Breast epithelium (tissue), 3 donors: ENCODE measurements around the gene PPTC7.

Experiments
- CTCF ChIP-seq, 3 donors: fragments of 450-650 bp; IDR thresholded peaks; one replicate each; pipeline ENCODE4 v1.5.1; 2016 to 2017; ENCODE audit warnings: antibody characterized with exemption in 3 of 3, mild to moderate bottlenecking in 3 of 3, moderate library complexity in 3 of 3
- POLR2A ChIP-seq: fragments of 450-650 bp; IDR thresholded peaks from one replicate; pipeline ENCODE4 v1.6.1; 2016; ENCODE audit warnings: antibody characterized with exemption, mild to moderate bottlenecking, moderate library complexity
- POLR2AphosphoS5 ChIP-seq, 3 donors: sonication (generic); formaldehyde crosslinking; IDR thresholded peaks; one replicate each; pipeline ENCODE4 v1.6.1; 2017; ENCODE audit warnings: antibody characterized with exemption in 3 of 3

GRCh38 chr12:110560946-110561345 lies 22.2 kb downstream of the PPTC7 start:
- TF ChIP-seq CTCF (IDR thresholded peaks at IDR 0.05) (no peak), POLR2A (no peak), POLR2AphosphoS5 (IDR thresholded peaks at IDR 0.05) (no peak)
